GM13977 (cell line): Measurements from ENCODE around the gene NPTX1.

Experiments used
- DNase-seq: peaks from one replicate; pipeline ENCODE4 v3.0.0; 2012; ENCODE audit warnings: low spot score
- CTCF ChIP-seq: IDR thresholded peaks from 2 replicates; pipeline ENCODE4 v1.5.1; 2012; ENCODE audit warnings: mild to moderate bottlenecking, control low read depth; ENCODE audit not compliant: insufficient read depth; ENCODE audit errors: extremely low read depth, missing control alignments
- in situ Hi-C: fragments of 300-500 bp; cut with MboI; formaldehyde crosslinking; loops from one replicate; pipeline ENCODE4 v1.12.0; 2022; ENCODE audit warnings: low sequenced_read_pairs, low pct_unique_long_range_greater_than_20kb, mixed read lengths, inconsistent platforms; ENCODE audit not compliant: unreplicated experiment

NPTX1 gene

GRCh38 chr17:80455784-80456183 is 20.6 kb downstream of the NPTX1 start:
- no peak for TF ChIP-seq CTCF
- in situ Hi-C loops = no loop called here
- no peak for DNase-seq

GRCh38 chr17:80455336-80455710 is 21.1 kb downstream of the NPTX1 start:
- TF ChIP-seq CTCF = no peak
- in situ Hi-C loops = no loop called here
- DNase-seq = peak; percentile 84

GRCh38 chr17:80454557-80455335 is 21.7 kb downstream of the NPTX1 start:
- peak; percentile 99 for DNase-seq
- TF ChIP-seq CTCF = no peak
- in situ Hi-C loops = no loop called here

- in situ Hi-C loops = no loop called here
- no peak for TF ChIP-seq CTCF
- no peak for DNase-seq
Observed at GRCh38 chr17:80453998-80454556, 22.3 kb downstream of the NPTX1 start.

GRCh38 chr17:80453126-80453997 is 23.0 kb downstream of the NPTX1 start:
- TF ChIP-seq CTCF = no peak
- in situ Hi-C loops = no loop called here
- no peak for DNase-seq

GRCh38 chr17:80452173-80452915 is 24.1 kb downstream of the NPTX1 start:
- DNase-seq = no peak
- in situ Hi-C loops = no loop called here
- no peak for TF ChIP-seq CTCF
